HL-60 (cell line): ENCODE measurements around the gene VWA2.

Experiments used
- CTCF ChIP-seq: IDR thresholded peaks from one replicate; pipeline ENCODE4 v1.5.1; 2011; ENCODE audit warnings: low read length, control low read depth, inconsistent platforms; ENCODE audit not compliant: insufficient read depth
- POLR2AphosphoS5 ChIP-seq: IDR thresholded peaks from 2 replicates; pipeline ENCODE4 v1.6.1; 2012; ENCODE audit warnings: low read depth

- no peak for TF ChIP-seq CTCF
- no peak for TF ChIP-seq POLR2AphosphoS5
Observed at GRCh38 chr10:114256822-114257221, 17.8 kb downstream of the VWA2 start.
